ENCODE data around the gene XCL1.
"Not testable (repeated sequence)": the region's sequence is repeated elsewhere in the genome, so short reads cannot be mapped to it uniquely, and the experiment has no call there.

The XCL1 gene

GRCh38 chr1:168576245-168576688 lies at the start of gene XCL1:
Gene XCL1, plus strand, starts transcription at chr1:168576605. Its CDS starts 33 bp downstream, at chr1:168576638.
- DNase-seq: peak in 1 of 2 donors; percentile 18

GRCh38 chr1:168529518-168529917 lies 46.9 kb upstream of the XCL1 start:
- DNase-seq: no peak

- peak in 1 of 2 donors; percentile 37 for DNase-seq
Measured at GRCh38 chr1:168531615-168532345, 44.6 kb upstream of the XCL1 start.

GRCh38 chr1:168535536-168535935 lies 40.9 kb upstream of the XCL1 start:
- DNase-seq: peak; percentile 32 to 61

GRCh38 chr1:168540798-168541197 lies 35.6 kb upstream of the XCL1 start:
- not testable (repeated sequence) for DNase-seq

GRCh38 chr1:168542978-168543377 lies 33.4 kb upstream of the XCL1 start:
- DNase-seq: not testable (repeated sequence)

GRCh38 chr1:168543840-168544498 lies 32.4 kb upstream of the XCL1 start, which contains the start of gene XCL2:
Gene XCL2, minus strand, starts transcription at chr1:168543997. Its CDS starts 33 bp downstream, at chr1:168543964.
- not testable (repeated sequence) for DNase-seq

GRCh38 chr1:168545678-168546552 lies 30.5 kb upstream of the XCL1 start:
- DNase-seq: not testable (repeated sequence)

- DNase-seq: not testable (repeated sequence)
Measured at GRCh38 chr1:168546553-168546895, 29.9 kb upstream of the XCL1 start.

- DNase-seq: no peak
Measured at GRCh38 chr1:168550971-168551370, 25.4 kb upstream of the XCL1 start.

GRCh38 chr1:168551688-168552087 lies 24.7 kb upstream of the XCL1 start:
- DNase-seq: no peak

- no peak for DNase-seq
Measured at GRCh38 chr1:168552961-168553360, 23.4 kb upstream of the XCL1 start.

- DNase-seq: peak in 1 of 2 donors; percentile 14
Measured at GRCh38 chr1:168553680-168554553, 22.5 kb upstream of the XCL1 start.

- no peak for DNase-seq
Measured at GRCh38 chr1:168554603-168555483, 21.6 kb upstream of the XCL1 start.

- DNase-seq: no peak
Measured at GRCh38 chr1:168555508-168556046, 20.8 kb upstream of the XCL1 start.

- no peak for DNase-seq
Measured at GRCh38 chr1:168556647-168557046, 19.8 kb upstream of the XCL1 start.

- no peak for DNase-seq
Measured at GRCh38 chr1:168560370-168560769, 16.0 kb upstream of the XCL1 start.

- DNase-seq: no peak
Measured at GRCh38 chr1:168561989-168562388, 14.4 kb upstream of the XCL1 start.

- no peak for DNase-seq
Measured at GRCh38 chr1:168565825-168566224, 10.6 kb upstream of the XCL1 start.

GRCh38 chr1:168567007-168567406 lies 9.4 kb upstream of the XCL1 start:
- DNase-seq: no peak

- DNase-seq: no peak
Measured at GRCh38 chr1:168567568-168567967, 8.8 kb upstream of the XCL1 start.

Measured in CD4-positive, alpha-beta T cell treated with Interleukin-1 beta for 1 hour (primary cell).